NCI-H748 treated with DMSO at 0.1 percent for 48 hours (cell line): ENCODE data around the gene KRT13.
A peak's percentile ranks its signal among the peaks of the same experiment; 100 is the strongest.

Source experiments
- DNase-seq: peaks from one replicate; lab custom pipeline; 2025; lab: John Stamatoyannopoulos, UW

The KRT13 gene

DNA sequence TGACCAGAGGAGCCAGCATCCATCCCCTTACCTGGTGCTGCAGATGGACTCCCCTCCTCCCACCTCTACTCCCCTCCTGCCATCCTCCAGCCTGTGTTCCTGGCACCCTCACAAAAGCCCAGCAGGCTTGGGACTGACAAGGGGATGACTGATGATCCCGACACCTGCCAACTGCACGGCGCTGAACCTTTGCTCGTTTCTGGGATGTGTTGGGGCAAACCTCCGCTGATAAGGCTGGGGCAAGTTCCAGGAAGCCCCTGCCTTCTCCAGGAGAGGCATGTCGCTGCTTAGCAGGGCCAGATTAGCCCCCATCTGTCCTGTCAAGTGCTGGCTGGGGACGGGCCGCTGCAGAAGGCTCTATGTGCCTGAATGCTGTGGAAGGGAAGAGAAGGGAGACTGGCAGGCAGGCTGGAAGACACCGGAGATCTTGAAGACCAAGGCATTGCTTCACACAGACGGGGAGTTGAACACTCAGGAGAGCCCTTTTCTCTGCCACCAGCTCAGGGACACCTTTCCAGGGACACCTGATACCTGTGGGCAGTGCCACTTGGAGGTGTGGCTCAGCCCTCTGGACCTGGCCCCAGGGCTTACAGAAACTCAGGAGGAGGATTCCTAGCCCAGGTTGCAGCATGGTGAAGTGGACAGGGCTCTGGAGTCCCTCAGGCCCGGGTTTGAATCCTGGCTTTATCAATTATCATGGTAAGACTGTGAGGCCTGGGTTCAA lies 14.3 kb upstream of the KRT13 start:
- peak; percentile 46 for DNase-seq

DNA sequence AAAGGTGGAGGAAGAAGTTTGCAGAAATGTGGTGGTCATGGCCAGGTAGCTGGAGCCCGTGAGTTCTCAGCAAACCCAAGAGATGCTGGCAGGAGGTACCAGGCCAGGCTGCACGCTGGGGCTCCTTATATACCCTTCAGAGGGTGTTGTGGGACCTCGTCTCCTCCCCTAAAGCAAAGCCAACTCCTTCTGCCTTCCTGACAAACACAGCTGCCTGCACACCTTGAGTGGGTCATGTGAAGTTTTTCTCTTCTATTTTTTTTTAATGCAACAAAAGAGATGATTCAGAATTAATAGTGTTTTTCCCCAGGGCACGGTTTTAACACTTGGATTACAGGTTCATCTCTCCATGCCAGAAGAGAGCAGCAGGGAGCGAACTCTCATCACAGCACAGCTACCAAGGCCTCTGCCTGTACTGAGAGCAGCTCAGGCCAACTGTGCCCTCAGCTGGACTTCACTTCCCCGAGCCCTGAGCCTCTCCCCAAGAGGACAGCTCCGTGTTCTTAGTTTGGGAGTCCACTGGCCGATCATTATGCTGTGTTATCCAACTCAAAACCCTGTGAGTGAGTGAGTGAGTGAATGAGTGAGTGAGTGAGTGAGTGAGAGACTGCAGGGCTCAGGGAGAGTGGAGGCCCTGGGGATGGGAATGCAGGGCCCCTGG lies 13.5 kb upstream of the KRT13 start, which contains the start of gene KRT15:
KRT15 (minus strand) TSS at position 102 of the 661 bp plus-strand sequence; CDS start at position 39, 63 bp downstream.
- no peak for DNase-seq

DNA sequence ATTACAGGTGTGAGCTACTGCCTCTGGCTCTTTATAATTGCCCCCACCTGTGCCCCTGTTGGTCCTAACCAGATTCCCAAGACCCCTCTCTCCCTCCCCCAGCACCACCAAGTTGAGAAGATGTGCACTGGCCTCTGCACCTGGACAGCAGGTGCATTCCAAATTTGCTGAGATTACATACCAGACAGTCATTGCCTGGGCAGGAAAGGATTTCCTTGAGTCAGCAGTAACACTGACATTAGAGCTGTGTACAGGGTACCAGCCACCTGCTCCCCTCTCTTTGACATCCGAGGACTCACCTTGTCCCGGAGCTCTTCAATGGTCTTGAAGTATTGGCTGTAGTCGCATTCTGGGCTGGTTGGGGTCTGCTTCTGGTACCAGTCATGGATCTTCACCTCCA lies 12.6 kb upstream of the KRT13 start:
- no peak for DNase-seq

DNA sequence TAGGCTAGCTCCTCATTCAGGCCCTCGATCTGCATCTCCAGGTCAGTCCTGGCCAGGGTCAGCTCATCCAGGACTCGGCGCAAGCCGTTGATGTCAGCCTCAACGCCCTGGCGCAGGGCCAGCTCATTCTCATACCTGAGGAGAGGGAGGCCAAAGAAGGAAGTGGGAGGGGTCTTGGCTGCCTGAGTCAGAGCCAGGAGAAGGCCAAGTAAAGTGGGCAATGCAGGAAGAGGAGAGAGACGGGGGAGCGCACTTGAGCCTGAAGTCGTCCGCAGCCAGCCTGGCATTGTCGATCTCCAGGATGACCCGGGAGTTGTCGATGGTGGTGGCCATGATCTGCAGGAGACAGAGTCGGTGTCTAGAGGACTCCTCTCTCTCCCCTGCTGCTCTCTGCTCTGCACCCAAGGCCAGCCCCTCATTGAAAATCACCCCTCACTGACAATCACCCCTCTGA lies 11.4 kb upstream of the KRT13 start:
- no peak for DNase-seq

DNA sequence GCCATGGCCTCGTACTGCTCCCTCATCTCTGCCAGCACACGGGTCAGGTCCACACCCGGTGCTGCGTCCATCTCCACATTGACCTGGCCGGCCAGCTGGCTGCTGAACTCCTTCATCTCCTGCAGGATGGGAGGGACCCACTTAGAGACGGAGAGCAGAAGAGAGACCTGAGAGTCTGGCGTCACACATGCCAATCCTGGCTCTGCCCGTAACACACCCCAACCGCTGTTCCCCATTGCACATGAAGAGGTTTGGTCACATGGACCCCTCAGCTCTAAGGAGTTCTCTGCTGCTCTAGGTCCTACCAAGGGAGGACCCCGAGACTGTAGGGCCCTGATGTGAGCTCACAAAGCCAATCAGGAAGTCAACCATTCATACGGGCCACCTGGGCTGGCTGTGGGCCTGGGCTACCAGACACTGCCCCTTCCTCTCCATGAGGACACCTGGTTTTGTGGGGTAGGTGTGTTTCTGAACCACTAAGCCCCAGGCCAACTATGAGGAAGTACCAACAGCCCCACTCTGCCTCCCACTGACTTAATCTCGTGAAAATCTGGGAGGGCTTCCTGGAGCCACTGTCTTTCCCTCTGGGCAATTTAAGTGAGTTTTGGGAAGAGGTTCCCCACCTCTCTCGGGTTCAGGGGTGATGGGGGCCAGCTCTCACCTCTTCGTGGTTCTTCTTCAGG lies 10.9 kb upstream of the KRT13 start:
- DNase-seq = no peak

DNA sequence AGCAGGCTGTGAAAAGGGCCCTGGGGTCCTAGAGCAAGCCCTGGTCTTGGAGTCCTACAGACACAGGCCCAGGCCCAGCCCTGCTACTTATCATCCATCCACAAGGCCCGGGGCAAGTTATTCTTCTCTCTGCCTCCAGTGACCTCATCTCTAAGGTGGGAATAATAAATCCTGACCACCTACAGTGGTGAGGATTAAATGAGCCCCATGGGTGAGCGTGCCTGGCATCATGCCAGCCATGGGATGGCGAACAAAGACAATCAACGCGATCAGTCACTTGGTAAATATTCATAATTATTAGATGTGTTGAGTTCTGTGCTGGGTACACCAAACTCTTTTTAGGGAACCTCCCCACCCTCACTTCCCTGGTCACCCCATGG lies 7.7 kb upstream of the KRT13 start:
- peak; percentile 86 for DNase-seq

DNA sequence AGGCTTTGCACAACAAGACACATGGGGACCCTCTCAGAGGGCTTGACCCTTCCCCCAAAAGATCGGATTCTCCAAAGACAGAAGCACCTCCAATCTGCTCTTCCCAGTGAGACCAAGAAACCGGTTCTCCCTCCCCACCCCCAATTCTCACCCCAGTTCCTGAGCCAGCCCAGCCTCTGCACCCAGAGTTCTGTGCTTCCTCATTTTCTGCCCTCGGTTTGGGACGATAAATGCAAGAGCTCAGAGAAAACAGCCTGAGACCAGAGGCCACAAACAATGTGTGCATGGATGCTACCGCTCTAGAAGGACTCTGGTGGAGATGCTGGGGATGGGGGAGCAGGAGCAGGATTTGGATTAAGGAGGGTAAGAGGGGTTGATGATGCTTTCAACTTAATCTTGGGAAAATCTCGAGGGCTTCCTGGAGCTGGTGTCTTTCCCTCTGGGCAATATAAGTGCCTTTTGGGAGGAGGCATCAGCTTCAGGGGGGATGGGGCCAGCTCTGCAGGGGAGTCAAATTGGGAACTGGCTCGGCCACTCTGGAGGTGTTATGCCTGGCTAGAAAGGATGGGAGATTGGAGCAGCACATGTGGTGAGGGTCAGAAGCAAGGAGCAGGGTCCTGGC lies 7.2 kb upstream of the KRT13 start:
- no peak for DNase-seq

DNA sequence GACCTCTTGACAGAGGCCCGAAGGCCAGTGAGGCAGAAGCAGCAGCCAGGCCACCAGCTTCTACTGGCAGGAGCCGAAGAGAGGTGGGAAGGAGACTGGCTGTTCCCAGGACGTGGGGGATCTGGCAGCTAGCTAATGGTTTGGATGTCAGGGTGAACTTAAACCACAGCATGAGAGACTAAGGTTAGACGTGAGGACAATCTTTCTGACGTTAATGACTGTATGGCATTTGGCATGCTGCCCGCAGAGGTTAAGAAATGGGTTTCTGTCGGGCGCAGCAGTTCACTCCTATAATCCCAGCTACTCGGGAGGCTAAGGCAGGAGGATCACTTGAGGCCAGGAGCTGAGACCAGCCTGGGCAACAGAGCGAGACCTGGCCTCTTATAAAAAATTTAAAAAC lies 6.3 kb upstream of the KRT13 start:
- DNase-seq = no peak

DNA sequence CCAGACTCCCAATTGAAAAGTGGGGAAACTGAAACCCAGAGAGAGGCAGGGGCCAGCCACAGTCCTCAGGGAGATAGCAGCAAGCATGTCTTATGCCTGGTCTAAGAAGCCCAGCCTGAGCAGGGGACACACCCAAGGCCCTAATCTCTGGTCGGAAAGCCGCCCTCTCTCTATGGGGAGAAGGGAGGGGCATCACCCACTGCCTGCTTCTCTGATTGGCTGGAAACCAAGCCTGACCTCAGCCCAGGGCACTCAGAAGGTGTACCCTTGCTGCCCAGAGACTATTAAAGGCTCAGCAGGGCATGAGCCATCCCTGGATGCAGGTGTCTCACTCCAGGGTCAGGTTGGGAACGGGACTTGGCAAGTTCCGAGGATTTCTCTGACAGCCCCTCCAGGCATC lies 5.7 kb upstream of the KRT13 start:
- peak; percentile 62 for DNase-seq

DNA sequence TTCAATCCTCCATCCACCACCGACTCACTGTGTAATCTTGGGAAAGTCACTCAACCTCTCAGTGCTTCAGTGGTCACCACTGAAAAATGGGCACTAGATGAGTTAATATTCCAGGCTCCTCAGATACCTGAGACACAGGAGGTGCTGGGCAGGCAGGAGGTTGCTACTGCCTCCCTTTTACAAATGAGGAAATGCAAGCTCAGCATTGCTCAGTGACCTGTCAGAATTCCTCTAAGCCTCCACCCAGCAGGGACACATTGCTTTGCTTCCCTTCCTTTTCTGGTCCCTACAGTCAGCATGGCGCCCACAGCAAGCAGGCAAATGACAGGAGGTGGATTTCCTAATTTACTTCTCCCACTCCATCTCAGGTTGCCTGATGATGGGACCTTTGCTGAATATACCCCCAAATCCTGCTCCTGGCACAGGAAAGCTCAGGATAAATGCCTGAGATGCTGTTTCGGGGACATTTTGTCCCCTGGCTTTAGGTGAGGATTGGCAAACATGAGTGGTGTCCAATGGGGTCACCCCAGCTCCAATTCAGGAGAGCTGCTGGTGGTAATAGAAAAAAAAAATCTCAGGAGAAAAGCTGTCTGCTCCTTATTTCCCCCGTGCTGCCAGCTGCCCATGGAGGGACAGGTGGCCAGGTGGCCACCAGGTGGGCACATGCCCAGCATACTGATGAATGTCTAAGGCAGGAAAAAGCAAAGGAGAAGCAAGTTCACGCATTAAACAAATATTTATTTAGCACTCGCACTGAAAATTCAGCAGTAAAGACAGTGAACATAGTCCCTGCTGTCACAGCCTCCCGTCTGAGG lies 5.0 kb upstream of the KRT13 start:
- DNase-seq = peak; percentile 62

DNA sequence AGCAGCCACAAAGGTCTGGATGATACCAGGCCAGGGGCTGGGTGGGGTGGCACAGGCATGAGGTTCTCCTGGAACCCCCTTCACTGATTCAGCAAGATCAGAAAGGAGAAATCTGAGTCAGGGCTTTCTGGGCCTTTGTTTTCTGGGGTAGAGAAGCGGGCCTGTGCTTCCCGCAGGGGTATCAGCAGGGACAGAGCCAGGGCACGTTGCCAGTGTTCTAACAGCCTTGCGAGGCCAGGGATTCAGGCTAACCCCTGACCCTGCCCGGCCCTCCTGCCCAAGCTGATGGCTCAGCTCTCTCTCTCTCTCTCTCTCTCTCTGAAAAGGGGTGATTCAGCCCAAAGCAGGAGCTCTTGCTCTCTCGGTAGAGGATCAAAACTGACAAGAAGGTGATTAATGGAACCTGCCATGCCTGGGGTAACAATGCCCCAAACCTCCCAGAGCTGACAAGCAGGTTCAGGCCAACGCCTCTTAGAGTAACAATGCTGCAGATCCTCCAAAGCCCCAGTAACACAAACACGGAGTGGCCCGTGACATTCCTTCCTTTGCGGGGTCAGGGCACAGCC lies 2.0 kb upstream of the KRT13 start:
- no peak for DNase-seq

DNA sequence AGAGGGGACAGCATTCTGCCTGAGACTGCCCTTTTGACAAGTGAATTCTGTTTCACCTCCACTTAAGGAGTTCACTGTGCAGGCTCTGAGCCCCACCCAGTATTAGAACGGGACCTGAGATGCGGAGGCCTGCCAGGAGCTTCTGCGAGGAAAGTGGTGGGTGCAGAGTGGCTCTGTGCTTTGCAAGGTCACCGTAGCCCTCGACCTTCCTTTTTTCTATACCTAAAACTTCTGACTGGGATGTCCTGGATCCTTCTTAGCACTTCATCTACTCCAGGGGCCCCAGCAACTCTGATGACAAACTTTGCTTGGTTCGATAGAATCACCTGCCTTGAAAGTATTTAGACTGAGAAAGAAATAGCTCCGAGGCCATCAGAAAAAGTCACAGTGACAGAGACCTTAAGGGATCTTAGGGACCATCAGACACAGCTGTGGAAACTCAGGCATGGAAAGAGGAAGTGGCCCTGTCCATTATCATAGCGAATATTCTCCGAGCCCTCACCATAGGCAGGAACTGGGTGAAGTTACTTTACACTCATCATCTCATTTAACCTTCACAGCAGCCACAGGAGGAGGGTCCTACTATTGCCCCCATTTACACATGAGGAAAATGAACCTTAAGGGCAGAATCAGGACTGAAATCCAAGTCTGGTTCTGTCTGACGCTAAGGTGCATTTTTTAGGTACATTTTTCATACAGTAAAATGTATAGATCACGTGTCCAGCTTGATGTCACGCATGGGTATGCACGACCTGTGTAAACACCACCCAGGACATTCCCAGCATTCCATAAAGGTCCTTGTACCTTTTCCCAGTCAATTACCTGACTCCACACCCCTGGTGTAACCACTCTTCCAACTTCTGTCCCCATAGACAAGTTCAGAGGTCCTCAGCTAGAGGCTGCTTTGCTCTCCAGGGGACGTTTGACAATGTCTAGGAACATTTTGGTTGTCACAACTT lies 676 bp upstream of the KRT13 start:
- DNase-seq = no peak

DNA sequence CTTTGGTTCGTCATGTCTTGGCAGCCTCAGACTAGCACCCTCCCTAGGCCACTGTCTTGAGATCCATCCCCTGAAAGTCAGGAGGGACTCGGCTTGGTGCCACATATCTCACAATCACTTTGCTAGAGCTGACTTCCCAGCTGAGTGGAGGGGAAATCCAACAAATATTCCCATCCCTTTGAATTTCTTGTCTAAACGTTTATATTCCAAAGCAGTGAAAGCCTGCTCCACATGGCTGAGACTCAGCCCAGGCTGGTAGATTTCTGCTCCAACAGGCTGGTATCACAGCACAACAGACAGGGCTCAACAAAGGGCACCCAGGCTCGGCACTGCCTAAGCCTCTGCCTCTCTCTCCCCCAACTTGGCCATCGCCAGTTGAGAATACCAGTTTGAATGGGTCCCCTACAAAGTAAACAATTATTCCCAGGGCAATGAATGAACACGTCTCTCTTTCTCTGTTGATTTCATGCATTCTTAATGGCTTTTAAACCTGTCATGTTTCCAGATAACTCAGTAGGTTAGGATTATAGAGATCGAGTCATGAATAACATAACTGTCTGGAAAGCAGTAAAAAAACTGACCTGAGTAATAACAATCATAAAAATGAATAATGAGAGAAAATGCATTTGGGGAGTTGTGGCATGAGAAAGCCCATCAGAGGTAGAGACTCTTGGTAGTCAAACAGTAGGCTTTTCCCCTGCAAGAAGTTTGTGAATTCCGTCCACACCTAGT lies 1.0 kb downstream of the KRT13 start:
- DNase-seq = no peak

DNA sequence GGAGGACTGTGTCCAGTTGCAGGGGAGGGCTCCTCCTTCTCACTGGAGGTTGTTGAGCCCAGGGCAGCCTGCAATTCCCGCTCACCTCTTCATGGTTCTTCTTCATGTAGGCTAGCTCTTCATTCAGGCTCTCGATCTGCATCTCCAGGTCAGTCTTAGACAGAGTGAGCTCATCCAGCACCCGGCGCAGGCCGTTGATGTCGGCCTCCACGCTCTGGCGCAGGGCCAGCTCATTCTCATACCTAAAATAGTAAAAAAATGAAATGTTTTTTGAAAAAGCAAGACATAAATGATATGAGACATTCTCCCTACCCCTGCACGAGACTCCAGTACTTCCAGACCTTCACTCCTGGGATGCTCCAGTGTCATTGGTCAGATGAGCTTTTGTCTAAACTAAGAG lies 2.2 kb downstream of the KRT13 start:
- no peak for DNase-seq

DNA sequence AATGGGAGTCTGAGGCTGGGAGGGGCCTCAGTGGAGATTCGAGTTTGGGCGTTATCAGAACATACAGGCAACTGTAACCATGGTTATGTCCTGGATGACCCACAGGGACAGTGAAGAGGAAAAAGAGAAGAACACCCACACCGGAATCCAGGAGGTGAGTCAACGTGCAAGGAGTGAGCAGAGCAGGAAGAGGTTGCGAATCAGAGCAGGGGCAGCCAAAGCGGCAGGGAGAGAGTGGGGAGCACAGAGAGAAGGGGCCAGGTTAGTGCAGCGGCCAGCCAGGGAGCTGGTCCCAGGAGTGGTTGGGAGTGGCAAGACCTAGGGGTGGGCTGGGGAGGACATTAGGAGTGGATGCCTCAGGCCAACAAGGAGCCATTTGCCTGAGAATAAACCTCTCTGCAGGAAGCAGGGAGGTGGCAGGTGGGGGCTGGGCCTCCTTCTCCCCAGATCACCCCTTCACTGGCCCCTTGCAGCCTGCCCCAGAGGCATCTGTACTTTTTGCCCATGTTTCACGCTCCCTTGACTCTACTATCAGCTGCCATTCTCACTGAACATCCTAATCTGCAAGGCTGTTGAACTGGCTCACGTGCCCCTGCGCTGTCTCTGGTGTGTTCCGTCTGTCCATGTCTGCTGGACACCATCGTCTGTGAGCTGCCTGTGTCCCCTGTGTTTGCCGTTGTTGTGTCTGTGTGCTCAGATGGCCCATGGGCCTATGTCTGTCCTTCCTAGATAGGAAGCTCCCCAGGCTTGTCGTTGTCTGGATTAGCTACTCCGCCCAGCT lies 5.1 kb downstream of the KRT13 start:
- no peak for DNase-seq

DNA sequence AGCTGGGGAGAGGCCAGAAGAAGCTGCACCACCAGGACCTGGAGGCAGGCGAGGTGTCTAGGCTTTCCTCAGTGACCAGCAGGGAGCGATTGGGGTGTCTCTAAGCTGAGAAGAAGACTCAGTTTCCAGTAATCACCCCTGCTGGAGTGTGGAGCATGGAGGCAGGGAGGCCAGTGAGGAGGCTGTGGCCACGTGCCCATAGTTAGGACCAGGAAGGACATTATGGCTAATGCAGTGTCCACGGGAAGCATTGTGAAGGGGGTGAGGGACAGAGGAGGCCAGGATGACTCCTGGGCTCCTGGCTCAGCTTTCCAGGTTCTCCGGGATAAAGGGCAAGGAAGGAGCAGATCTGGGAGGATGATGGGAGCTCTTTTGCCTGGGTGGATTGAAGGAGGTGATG lies 5.7 kb downstream of the KRT13 start:
- DNase-seq = no peak

DNA sequence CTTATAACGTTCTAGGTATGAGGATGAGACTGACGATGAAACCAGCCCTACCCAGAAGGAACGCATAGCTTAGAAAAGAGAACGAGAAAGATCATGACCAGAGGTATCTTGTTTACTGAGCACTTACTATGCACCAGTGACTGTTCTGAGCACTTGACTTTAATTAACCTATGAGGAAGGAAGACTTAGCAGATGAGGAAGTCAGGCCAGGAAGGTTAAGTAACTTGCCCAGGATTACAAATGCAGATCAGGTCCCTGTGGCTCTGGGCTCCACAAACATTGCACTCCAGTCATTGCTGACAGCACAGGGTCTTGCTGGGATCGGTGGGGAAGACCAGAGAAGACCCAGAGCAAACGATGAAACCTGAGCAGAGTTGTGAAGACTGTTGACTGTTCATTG lies 7.1 kb downstream of the KRT13 start:
- no peak for DNase-seq

DNA sequence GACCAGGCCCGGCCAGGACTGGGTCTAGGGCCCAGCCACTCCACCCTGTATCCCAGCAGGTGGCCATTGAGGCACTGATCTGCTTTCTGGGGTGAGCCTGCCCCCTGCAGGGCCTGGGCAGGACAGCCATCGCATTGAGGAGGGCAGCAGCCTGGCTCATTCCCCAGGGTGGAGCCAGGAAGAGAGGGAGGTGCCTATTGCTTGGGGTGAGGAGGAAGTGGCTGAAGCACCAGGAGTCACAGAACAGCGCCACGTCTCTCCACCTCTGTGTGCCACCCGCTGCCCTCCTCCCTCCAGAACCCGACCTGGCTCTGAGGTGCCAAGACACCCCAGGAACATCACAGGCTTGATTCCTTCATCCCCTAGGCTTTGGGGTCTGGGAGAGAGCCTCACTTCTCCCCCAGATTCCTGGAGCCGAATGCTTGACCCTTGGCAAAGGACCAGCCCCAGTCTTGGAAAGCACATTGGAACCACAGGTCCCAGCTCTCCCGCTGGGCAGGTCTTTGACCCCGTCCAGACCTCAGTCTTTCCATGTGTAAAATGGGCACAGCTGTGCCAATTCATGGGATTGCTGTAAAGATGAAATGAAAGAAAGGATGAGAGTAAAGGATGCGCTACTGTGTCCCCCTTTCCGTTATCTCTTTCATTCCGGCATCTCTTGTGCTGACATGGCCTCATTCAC lies 8.5 kb downstream of the KRT13 start:
- no peak for DNase-seq
